ENCODE data around the gene BRME1. TPM values are rescaled to one million over a fixed set of nuclear protein-coding genes. Genes with fewer than 3 reads are reported as not detected.

BRME1 gene
- polyA plus RNA-seq, 2 of the 4 experiments (the other 2 are of a cell fraction) = 0.12 to 1.2 TPM

DNA sequence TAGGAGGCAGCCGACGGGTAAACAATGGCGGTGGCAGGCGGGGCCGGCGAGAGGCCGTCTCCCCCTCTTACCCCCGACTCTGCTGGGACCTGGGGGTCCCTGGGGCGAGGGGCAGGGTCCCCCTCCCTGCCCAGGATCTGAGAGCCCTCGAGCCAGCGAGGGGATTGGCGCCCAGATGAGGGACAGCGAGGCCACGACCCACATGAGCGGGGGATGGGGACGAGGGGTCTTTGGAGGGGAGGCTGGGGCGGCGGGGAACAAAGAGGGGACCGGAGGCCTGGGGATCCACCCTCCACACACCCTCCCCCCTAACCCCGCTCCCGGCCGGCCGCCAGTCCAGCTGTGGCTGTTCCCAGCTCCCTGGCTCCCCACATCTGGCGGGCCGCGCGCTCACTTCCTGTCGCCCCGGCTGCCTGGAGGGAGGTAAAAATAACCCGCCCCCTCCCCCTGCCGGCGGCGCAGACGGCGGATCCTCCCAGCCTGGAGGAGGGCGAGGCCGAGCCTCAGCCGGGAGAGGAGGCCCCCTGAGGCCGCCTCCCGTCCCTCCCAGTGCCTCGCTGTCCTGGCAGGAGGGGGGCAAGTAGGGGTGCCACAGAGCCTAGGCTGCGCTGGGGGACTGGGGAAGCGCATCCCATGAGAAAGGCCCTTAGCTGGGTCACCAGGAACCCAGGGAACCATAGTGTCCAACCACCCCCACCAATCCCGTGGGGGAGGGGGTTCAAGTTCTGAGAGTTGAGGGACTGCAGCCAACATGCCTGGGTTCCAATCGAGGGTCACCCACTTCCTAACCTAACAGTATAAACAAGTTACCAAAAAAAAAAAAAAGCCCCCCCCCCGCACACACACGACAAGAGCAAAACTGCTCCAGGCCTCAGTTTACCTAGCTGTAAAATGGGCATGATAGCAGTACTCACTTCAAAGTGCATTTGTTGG is 58.2 kb downstream of the BRME1 start (continued):
- TF ChIP-seq, protein P1, sequence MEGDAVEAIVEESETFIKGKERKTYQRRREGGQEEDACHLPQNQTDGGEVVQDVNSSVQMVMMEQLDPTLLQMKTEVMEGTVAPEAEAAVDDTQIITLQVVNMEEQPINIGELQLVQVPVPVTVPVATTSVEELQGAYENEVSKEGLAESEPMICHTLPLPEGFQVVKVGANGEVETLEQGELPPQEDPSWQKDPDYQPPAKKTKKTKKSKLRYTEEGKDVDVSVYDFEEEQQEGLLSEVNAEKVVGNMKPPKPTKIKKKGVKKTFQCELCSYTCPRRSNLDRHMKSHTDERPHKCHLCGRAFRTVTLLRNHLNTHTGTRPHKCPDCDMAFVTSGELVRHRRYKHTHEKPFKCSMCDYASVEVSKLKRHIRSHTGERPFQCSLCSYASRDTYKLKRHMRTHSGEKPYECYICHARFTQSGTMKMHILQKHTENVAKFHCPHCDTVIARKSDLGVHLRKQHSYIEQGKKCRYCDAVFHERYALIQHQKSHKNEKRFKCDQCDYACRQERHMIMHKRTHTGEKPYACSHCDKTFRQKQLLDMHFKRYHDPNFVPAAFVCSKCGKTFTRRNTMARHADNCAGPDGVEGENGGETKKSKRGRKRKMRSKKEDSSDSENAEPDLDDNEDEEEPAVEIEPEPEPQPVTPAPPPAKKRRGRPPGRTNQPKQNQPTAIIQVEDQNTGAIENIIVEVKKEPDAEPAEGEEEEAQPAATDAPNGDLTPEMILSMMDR (IDR thresholded peaks at IDR 0.05) = no peak
- 0 out of 2 replicates have a peak, but pooled peaks have one; percentile 0 for TF ChIP-seq HOXA7 (CRISPR knock-in tag; IDR thresholded peaks at IDR 0.05)
- no peak for TF ChIP-seq NR3C1 (IDR thresholded peaks at IDR 0.05)
- TF ChIP-seq MYC (IDR thresholded peaks at IDR 0.05; ENCODE audit: borderline replicate concordance, low read length) = no peak

DNA sequence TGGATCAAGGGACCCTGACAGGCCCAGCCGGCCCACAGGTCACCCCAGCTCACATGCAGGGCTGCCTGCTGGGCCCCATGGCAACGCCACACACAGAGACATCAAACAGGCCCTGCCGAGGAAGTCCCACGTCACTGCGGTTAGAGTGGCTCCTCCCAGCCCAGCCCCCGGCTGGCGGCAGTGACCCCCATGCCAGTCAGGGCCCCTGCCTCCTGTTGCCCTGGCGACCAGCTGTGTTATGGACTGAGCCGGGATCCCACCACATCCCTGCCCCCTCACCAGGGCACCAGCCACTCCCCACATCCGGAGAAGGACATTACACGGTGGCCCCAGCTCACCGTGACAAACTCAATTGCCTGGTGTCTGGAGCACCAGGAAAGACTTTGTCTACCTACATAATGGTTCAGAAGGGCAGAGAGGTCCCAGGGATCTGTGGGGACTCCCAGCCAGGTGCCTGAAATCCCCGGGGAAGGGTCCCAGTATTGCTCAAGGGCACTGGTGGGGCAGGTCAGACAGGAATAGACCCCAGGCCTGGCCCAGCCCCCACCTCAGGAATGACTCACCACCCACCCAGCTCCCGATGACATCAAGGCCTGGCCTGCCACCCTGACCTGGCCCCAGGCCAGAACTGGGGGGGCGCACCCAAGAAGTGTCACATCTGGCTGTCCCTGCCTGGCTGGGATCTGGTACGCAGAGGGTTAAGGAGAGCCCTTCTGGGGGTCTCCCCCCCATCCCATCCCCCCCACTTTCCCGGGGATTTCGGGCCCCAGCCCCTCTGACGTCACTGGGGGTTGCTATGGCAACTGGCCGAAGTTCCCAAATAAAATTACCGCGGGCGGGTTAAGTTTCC is 59.1 kb downstream of the BRME1 start:
- 0% methylated on average over 11 of the region's 23 CpGs for WGBS (ENCODE audit: missing lambda C conversion rate)
- peak; percentile 49 to 52 for ATAC-seq
- FAIRE-seq = no peak
- Histone ChIP-seq H3K27ac (peak overlapping the region; percentile 100), H3K4me2 (peak overlapping the region; percentile 94), H3K9me3 (no peaks in the 10 kb centered on the region), H3K4me1 (peaks cover 71% of the 10 kb centered on the region), H3K4me3 (peak overlapping the region; percentile 41)
- DNase-seq (ENCODE audit: low read depth in 1 of 2, low spot score in 1 of 2) = peak; percentile 78 to 97
- POLR2A ChIA-PET = interaction anchor here (0.5 to 2.9 kb wide), 10 partner anchors 8 to 53 kb away, joined by 3 to 33 read pairs (median 8); no protein-coding TSS in a partner anchor
- CTCF ChIA-PET = interaction anchor here (1.0 to 20.6 kb wide), 4 partner anchors 10 to 62 kb away, joined by 3 to 271 read pairs (median 60); no protein-coding TSS in a partner anchor
- TF ChIP-seq HDAC2 (IDR thresholded peaks at IDR 0.05) (no peak), MAFK (IDR thresholded peaks at IDR 0.05; ENCODE audit: partially characterized antibody) (peak; percentile 3), CBX2 (IDR thresholded peaks at IDR 0.05; ENCODE audit: borderline replicate concordance, low read depth) (no peak), ZNF302 (CRISPR knock-in tag; IDR thresholded peaks at IDR 0.05) (no peak), GATA3 (IDR thresholded peaks at IDR 0.05; ENCODE audit: borderline replicate concordance) (peak; percentile 68), NFE2L2 (conservative IDR thresholded peaks at IDR 0.05; ENCODE audit: low read length) (no peak), TFCP2L1 (CRISPR knock-in tag; IDR thresholded peaks at IDR 0.05) (peak; percentile 49; the same call in 1 of the 2 replicates), EHF (CRISPR knock-in tag; IDR thresholded peaks at IDR 0.05) (0 out of 2 replicates have a peak, but pooled peaks have one; percentile 63), NPAS2 (CRISPR knock-in tag; IDR thresholded peaks at IDR 0.05; ENCODE audit: borderline replicate concordance) (no peak), ZC3H11A (IDR thresholded peaks at IDR 0.05) (no peak), ZFP36 (IDR thresholded peaks at IDR 0.05; ENCODE audit: borderline replicate concordance, partially characterized antibody) (no peak), JUNB (IDR thresholded peaks at IDR 0.05) (peak; percentile 72), RARB (CRISPR knock-in tag; IDR thresholded peaks at IDR 0.05) (peak; percentile 57), EHMT2 (IDR thresholded peaks at IDR 0.05; ENCODE audit: low read depth) (no peak), HOXB5 (CRISPR knock-in tag; IDR thresholded peaks at IDR 0.05) (peak; percentile 71; the same call in 1 of the 2 replicates), ZSCAN20 (CRISPR knock-in tag; IDR thresholded peaks at IDR 0.05) (no peak), CBX8 (IDR thresholded peaks at IDR 0.05) (no peak), ESRRA (IDR thresholded peaks at IDR 0.05; ENCODE audit: borderline replicate concordance, low read length) (no peak), JUN (IDR thresholded peaks at IDR 0.05) (peak; percentile 57 to 79; a peak in 4 of 5 replicates), TP53 (CRISPR knock-in tag; IDR thresholded peaks at IDR 0.05) (peak; percentile 82), NR3C1 (IDR thresholded peaks at IDR 0.05) (no peak), EP300 (IDR thresholded peaks at IDR 0.05) (peak; percentile 28 to 47; a peak in 3 of 5 replicates), CHD2 (IDR thresholded peaks at IDR 0.05; ENCODE audit: low read length, partially characterized antibody) (peak; percentile 43), FOSB (CRISPR knock-in tag; IDR thresholded peaks at IDR 0.05) (peak; percentile 72; the same call in 1 of the 2 replicates)
- TF ChIP-seq, protein P2, sequence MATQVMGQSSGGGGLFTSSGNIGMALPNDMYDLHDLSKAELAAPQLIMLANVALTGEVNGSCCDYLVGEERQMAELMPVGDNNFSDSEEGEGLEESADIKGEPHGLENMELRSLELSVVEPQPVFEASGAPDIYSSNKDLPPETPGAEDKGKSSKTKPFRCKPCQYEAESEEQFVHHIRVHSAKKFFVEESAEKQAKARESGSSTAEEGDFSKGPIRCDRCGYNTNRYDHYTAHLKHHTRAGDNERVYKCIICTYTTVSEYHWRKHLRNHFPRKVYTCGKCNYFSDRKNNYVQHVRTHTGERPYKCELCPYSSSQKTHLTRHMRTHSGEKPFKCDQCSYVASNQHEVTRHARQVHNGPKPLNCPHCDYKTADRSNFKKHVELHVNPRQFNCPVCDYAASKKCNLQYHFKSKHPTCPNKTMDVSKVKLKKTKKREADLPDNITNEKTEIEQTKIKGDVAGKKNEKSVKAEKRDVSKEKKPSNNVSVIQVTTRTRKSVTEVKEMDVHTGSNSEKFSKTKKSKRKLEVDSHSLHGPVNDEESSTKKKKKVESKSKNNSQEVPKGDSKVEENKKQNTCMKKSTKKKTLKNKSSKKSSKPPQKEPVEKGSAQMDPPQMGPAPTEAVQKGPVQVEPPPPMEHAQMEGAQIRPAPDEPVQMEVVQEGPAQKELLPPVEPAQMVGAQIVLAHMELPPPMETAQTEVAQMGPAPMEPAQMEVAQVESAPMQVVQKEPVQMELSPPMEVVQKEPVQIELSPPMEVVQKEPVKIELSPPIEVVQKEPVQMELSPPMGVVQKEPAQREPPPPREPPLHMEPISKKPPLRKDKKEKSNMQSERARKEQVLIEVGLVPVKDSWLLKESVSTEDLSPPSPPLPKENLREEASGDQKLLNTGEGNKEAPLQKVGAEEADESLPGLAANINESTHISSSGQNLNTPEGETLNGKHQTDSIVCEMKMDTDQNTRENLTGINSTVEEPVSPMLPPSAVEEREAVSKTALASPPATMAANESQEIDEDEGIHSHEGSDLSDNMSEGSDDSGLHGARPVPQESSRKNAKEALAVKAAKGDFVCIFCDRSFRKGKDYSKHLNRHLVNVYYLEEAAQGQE (IDR thresholded peaks at IDR 0.05) = no peak
- TF ChIP-seq, protein P3, sequence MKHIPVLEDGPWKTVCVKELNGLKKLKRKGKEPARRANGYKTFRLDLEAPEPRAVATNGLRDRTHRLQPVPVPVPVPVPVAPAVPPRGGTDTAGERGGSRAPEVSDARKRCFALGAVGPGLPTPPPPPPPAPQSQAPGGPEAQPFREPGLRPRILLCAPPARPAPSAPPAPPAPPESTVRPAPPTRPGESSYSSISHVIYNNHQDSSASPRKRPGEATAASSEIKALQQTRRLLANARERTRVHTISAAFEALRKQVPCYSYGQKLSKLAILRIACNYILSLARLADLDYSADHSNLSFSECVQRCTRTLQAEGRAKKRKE (CRISPR knock-in tag; IDR thresholded peaks at IDR 0.05; ENCODE audit: low read depth) = no peak

Measured in A549 (cell line).